Measurements from ENCODE around the gene IGSF23.

DNA sequence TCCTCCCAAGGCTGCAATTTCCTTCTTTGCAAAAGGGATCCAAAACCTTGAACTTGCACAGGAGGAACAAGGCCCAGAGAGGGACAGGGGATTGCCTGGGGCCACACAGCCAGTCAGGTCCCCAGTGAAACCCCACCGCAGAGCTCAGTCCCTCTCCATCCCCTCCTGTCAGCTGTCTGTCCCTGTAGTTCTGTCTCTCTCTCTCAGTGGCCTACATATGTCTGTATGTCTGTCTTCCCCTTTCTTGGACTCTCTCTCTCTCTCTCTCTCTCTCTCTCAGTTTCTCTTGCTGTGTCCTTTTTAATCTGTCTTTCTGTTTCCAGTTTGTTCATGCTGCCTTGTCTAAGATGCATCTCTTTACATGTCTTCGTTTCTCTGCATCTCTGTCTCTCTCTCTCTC is 69.4 kb downstream of the IGSF23 start:
- no peak for TF ChIP-seq POLR2A (IDR thresholded peaks at IDR 0.05)
- TF ChIP-seq, protein P1, sequence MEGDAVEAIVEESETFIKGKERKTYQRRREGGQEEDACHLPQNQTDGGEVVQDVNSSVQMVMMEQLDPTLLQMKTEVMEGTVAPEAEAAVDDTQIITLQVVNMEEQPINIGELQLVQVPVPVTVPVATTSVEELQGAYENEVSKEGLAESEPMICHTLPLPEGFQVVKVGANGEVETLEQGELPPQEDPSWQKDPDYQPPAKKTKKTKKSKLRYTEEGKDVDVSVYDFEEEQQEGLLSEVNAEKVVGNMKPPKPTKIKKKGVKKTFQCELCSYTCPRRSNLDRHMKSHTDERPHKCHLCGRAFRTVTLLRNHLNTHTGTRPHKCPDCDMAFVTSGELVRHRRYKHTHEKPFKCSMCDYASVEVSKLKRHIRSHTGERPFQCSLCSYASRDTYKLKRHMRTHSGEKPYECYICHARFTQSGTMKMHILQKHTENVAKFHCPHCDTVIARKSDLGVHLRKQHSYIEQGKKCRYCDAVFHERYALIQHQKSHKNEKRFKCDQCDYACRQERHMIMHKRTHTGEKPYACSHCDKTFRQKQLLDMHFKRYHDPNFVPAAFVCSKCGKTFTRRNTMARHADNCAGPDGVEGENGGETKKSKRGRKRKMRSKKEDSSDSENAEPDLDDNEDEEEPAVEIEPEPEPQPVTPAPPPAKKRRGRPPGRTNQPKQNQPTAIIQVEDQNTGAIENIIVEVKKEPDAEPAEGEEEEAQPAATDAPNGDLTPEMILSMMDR (IDR thresholded peaks at IDR 0.05) = no peak

All from transverse colon (tissue), 3 donors.